Upper lobe of right lung (tissue), 1 donor: ENCODE measurements around the gene ACTRT2. TPM values are rescaled to one million over a fixed set of nuclear protein-coding genes. Genes with fewer than 3 reads are reported as not detected.

ENCODE experiments used
- ATAC-seq: fragments of 200-7000 bp; cut with Tn5 transposase; one replicate; pipeline ENCODE4 v1.9.1; 2020; ENCODE audit warnings: mild to moderate bottlenecking, moderate library complexity
- DNase-seq: peaks from one replicate; pipeline ENCODE4 v3.0.0-alpha.2; 2020
- H3K27ac ChIP-seq: fragments of 200-600 bp; one replicate; pipeline ENCODE4 v1.8.0; 2022
- H3K27me3 ChIP-seq: fragments of 200-600 bp; one replicate; pipeline ENCODE4 v1.8.0; 2022; ENCODE audit warnings: mild to moderate bottlenecking
- H3K36me3 ChIP-seq: fragments of 200-600 bp; one replicate; pipeline ENCODE4 v1.8.0; 2022
- H3K4me1 ChIP-seq: fragments of 200-600 bp; one replicate; pipeline ENCODE4 v1.8.0; 2022
- H3K4me3 ChIP-seq: fragments of 200-600 bp; one replicate; pipeline ENCODE4 v1.8.0; 2022; ENCODE audit warnings: mild to moderate bottlenecking
- H3K9me3 ChIP-seq: fragments of 200-600 bp; one replicate; pipeline ENCODE4 v1.8.0; 2022
- intact Hi-C: fragments of 100-400 bp; cut with DNase I; formaldehyde crosslinking; loops from one replicate; pipeline ENCODE4 v1.11.0; 2022
- total RNA-seq: library from RNA; stranded (reverse); fragmentation: NEBNext Ultra II Directional; extraction: Animal tissue kit (Norgen Biotek cat#: 25700); gene quantifications from one replicate; pipeline ENCODE4 v1.2.1, GENCODE V29; 2021
- TF ChIP-seq, protein P1 (sequence below): fragments of 200-600 bp; IDR thresholded peaks from one replicate; pipeline ENCODE4 v1.8.0; 2022; ENCODE audit warnings: antibody characterized with exemption
- donor health status: DM: no; HTN: yes; CAD: no; lungs with severe emphysema.

The ACTRT2 gene
- total RNA-seq, 1 donor from 2014 or later, result not detected

DNA sequence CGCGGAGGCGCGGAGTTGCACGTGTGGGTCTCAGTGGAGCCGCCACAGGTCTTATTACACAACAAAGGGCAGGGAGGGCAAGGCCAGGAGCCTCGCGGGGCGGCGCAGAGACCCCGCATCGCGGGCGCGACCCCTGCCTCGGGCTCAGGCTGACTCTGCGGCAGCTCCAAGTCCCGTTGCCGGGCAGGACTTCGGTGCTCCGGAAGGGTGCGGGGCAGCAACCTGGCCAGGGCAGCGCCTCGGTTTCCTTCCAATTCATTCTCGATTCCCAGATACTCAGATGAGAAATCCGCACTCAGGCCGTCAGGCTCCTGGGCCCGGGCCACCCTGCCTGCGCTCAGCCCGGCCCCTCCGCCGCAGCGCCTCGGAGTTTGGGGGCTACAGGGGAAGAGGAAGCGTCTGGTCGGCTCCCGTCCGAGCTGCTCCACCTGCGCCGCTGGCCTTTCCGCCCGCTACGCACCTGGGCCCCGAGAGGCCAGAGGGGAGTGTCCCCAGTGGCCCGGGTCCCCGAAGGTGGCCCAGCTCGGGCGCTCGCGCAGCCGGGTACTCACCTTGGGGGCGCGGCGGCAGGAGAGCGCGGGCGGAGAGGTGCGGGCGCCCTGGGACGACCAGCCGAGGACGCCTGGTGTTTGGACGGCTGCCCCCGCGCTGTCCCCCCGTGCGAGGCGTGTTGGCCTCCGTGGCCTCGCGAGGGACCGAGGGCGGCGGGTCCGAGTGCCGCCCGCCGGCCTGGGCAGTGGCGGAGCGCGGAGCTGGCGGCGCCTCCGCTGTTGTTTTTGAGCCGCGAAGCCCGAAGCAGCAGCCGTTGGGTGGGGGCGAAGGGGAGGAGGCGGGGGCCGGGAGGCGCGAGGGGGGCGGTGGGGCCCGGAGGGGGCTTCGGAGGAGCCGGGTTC is 46.6 kb downstream of the ACTRT2 start:
- peak; percentile 72 for DNase-seq
- intact Hi-C loops, result no loop called here
- ATAC-seq, result peak; percentile 5

DNA sequence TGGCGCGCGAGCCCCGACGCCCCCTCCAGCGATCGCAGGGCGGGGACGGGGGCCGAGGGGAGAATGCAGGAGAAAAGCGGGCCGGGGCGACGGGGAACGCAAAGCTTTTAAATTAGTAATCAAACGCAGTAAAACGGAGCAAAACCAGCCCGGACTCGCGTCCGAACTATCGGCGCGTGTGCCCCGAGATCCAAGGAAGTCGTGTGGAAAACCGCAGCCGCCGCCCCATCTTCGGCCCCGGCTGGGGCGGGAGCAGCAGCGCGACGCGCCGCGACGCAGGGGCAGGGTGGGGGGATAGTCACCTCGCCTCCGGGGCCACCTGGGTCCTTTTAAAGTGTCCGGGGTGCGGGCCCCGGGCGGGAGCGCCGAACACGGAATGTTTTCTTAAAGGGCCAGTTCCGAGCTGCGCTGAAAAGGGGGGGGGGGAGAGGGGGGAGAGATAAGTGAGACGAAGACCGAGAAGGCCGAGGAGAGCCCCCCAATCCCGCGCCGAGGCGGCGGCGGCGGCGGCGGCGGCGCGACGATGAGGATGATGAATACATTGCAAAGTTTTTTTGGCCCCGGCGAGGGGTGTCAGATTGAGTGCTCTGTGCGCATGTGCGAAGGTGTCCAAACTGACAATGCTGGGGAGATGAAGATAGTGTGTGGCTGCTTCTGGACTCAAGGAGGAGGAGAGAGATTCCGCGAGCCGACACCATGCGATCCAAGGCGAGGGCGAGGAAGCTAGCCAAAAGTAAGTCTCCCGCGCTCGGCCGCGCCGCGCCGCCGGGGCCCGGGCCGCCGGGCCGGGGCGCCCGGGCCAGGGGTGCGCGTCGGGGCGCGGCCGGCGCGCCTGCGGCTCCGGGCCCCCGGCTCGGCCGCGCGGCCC is 47.5 kb downstream of the ACTRT2 start, which contains the start of gene PRDM16:
TSS of gene PRDM16 (plus strand) at position 640 of the 868 bp plus-strand sequence. CDS start at position 697, 57 bp downstream.
- DNase-seq, result peak; percentile 79
- peaks cover 3% of the 10 kb centered on the region for H3K4me1 ChIP-seq
- H3K27me3 ChIP-seq, result peaks cover 81% of the 10 kb centered on the region

More for the DNA sequence above, 46.6 kb downstream of the ACTRT2 start:
- Histone ChIP-seq H3K27ac (no peak overlapping the region), H3K27me3 (peaks cover 81% of the 10 kb centered on the region), H3K36me3 (no peaks in the 10 kb centered on the region), H3K4me3 (peak overlapping the region; percentile 50), H3K9me3 (no peaks in the 10 kb centered on the region), H3K4me1 (peaks cover 3% of the 10 kb centered on the region)
- TF ChIP-seq, protein P1, sequence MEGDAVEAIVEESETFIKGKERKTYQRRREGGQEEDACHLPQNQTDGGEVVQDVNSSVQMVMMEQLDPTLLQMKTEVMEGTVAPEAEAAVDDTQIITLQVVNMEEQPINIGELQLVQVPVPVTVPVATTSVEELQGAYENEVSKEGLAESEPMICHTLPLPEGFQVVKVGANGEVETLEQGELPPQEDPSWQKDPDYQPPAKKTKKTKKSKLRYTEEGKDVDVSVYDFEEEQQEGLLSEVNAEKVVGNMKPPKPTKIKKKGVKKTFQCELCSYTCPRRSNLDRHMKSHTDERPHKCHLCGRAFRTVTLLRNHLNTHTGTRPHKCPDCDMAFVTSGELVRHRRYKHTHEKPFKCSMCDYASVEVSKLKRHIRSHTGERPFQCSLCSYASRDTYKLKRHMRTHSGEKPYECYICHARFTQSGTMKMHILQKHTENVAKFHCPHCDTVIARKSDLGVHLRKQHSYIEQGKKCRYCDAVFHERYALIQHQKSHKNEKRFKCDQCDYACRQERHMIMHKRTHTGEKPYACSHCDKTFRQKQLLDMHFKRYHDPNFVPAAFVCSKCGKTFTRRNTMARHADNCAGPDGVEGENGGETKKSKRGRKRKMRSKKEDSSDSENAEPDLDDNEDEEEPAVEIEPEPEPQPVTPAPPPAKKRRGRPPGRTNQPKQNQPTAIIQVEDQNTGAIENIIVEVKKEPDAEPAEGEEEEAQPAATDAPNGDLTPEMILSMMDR, result no peak

DNA sequence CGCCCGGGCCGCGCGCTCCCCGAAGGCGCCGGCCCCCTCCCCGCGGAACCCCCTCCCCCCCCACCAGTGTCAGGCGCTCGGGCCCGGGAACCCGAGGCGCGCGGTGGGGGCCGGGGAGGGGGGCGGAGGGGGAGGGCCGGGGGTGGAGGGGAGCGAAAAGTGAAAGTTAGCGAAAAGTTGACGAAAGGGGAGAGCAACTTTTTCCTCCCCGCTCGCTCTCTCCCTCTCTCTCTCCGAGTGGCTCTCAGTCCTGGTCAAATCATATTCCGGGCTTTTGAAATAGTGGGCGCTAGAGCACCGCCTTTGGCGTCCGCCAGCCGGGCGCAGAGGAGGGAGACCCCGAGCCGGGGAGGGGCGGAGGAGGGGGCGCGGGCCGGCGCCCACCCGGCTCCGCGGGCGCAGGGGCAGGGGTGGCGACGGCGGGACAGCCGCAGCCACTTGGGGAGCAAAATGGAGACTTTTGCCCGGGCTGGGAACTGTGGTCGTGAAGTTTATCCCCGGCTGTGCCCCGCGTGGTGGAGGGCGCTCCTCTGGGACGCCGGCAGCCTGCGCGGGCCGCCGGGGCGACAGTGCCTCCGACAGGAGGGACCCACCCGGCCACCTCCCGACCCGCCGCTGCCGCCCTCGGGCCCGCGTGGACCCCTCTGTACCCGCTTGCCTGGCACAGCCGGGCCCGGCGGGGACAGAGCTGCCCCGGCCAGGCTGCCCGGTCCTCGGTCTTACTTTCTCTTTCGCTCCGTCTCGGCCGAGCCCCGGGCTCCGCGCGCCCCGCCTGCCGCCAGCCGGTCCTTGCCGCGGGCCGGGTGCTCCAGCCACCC is 48.4 kb downstream of the ACTRT2 start:
- intact Hi-C loops, result loop anchor here (10.0 kb wide), 1 partner anchor 345 kb away; no protein-coding TSS in a partner anchor
- TF ChIP-seq, protein P1, result peak; percentile 36
- ATAC-seq (peak; percentile 24), DNase-seq (peak; percentile 76)
- Histone ChIP-seq H3K36me3 (no peaks in the 10 kb centered on the region), H3K27ac (peak overlapping the region; percentile 86), H3K4me1 (peaks cover 3% of the 10 kb centered on the region), H3K4me3 (peak overlapping the region; percentile 68), H3K9me3 (no peaks in the 10 kb centered on the region), H3K27me3 (peaks cover 82% of the 10 kb centered on the region)

More for the DNA sequence above, 47.5 kb downstream of the ACTRT2 start, which contains the start of gene PRDM16:
- TF ChIP-seq, protein P1, result no peak
- peak; percentile 2 for ATAC-seq
- intact Hi-C loops, result no loop called here
- Histone ChIP-seq H3K9me3 (no peaks in the 10 kb centered on the region), H3K36me3 (no peaks in the 10 kb centered on the region), H3K27ac (peak within 1 kb of the TSS; percentile 86), H3K4me3 (peak within 1 kb of the TSS; percentile 68)

DNA sequence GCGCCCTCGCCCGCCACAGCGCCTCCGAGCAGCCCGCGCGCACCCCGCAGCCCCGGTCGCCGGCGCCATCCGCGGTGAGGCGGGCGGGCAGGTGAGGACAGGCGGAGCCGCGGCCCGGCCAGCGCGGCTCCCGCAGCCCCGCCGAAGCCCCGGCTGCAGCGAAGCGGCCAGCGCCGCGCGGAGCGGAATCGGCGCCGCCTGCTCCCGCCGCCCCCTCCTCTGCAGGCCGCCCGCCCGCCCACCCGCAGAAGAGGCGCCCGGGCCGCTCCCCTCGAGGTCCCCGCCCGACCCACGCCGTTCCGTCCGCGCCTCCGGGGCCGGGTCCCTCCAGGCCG is 49.0 kb downstream of the ACTRT2 start:
- no peak for ATAC-seq
- H3K36me3 ChIP-seq, result no peaks in the 10 kb centered on the region
- intact Hi-C loops, result loop anchor here (10.0 kb wide), 1 partner anchor 345 kb away; no protein-coding TSS in a partner anchor

More for the DNA sequence above, 49.0 kb downstream of the ACTRT2 start:
- Histone ChIP-seq H3K4me3 (peak overlapping the region; percentile 68), H3K9me3 (no peaks in the 10 kb centered on the region), H3K27me3 (peaks cover 78% of the 10 kb centered on the region), H3K27ac (peak overlapping the region; percentile 77), H3K4me1 (peaks cover 3% of the 10 kb centered on the region)
- TF ChIP-seq, protein P1, result no peak
- no peak for DNase-seq
